SJSA1 (cell line): ENCODE data around the gene MSI2. TPM values are rescaled to one million over a fixed set of nuclear protein-coding genes. Genes with fewer than 3 reads are reported as not detected.

Experiments used
- DNase-seq, 2 experiments: peaks; one replicate each; pipeline ENCODE4 v3.0.0-alpha.2; 2015 to 2020; ENCODE audit warnings: low spot score in 2 of 2, low read depth in 1 of 2
- H3K27ac ChIP-seq: fragments of 250-450 bp; sonication (Bioruptor Pico); 2 replicates; pipeline ENCODE4 v1.5.1; 2020; ENCODE audit warnings: mild to moderate bottlenecking, moderate library complexity
- H3K27me3 ChIP-seq: fragments of 250-450 bp; sonication (Bioruptor Pico); replicated peaks from 2 replicates; pipeline ENCODE4 v1.5.1; 2020; ENCODE audit warnings: mild to moderate bottlenecking, moderate library complexity
- H3K36me3 ChIP-seq: fragments of 250-450 bp; sonication (Bioruptor Pico); 2 replicates; pipeline ENCODE4 v1.5.1; 2020; ENCODE audit warnings: mild to moderate bottlenecking
- H3K4me1 ChIP-seq: fragments of 250-450 bp; sonication (Bioruptor Pico); replicated peaks from 2 replicates; pipeline ENCODE4 v1.6.1; 2021; ENCODE audit warnings: mild to moderate bottlenecking
- H3K4me3 ChIP-seq: fragments of 250-450 bp; sonication (Bioruptor Pico); 2 replicates; pipeline ENCODE4 v1.5.1; 2020; ENCODE audit warnings: mild to moderate bottlenecking
- H3K9me3 ChIP-seq: fragments of 250-450 bp; sonication (Bioruptor Pico); replicated peaks from 2 replicates; pipeline ENCODE4 v1.5.1; 2020; ENCODE audit warnings: mild to moderate bottlenecking
- total RNA-seq: library from RNA; depleted of rRNA; stranded (reverse); fragments of >200 nt; shearing (Covaris generic); gene quantifications from 2 replicates; pipeline ENCODE4 v1.2.3, GENCODE V29; 2014; rRNA removed

The MSI2 gene
- total RNA-seq, 1 experiment from 2014 or later = 39.8 TPM

GRCh38 chr17:57730026-57730701, 473.8 kb downstream of the MSI2 start:
- DNase-seq = no peak
- H3K36me3 ChIP-seq = no peaks in the 10 kb centered on the region
- no peaks in the 10 kb centered on the region for H3K4me1 ChIP-seq
- no peaks in the 10 kb centered on the region for H3K9me3 ChIP-seq
- peaks cover 15% of the 10 kb centered on the region for H3K27me3 ChIP-seq
- H3K27ac ChIP-seq = no peak overlapping the region
- H3K4me3 ChIP-seq = no peak overlapping the region

- H3K36me3 ChIP-seq = no peaks in the 10 kb centered on the region
- no peaks in the 10 kb centered on the region for H3K4me1 ChIP-seq
- H3K27ac ChIP-seq = no peak overlapping the region
- H3K27me3 ChIP-seq = peaks cover 15% of the 10 kb centered on the region
- no peak for DNase-seq
- no peaks in the 10 kb centered on the region for H3K9me3 ChIP-seq
- no peak overlapping the region for H3K4me3 ChIP-seq
These were observed 475.7 kb downstream of the MSI2 start for GRCh38 chr17:57732062-57732461.

GRCh38 chr17:57733085-57733484, 476.8 kb downstream of the MSI2 start:
- peaks cover 15% of the 10 kb centered on the region for H3K27me3 ChIP-seq
- H3K4me3 ChIP-seq = no peak overlapping the region
- no peak overlapping the region for H3K27ac ChIP-seq
- H3K36me3 ChIP-seq = no peaks in the 10 kb centered on the region
- H3K4me1 ChIP-seq = no peaks in the 10 kb centered on the region
- DNase-seq = no peak
- no peaks in the 10 kb centered on the region for H3K9me3 ChIP-seq

Other genes with a start within 250 kb of the MSI2 start
- 13.6 and 16.3 TPM in 2 replicates for gene AKAP1, start 171.3 kb upstream of the MSI2 start, total RNA-seq